Panc1 (cell line): ENCODE measurements around the gene FYCO1.

Experiments
- POLR2AphosphoS5 ChIP-seq: IDR thresholded peaks from 2 replicates; pipeline ENCODE4 v1.6.1; 2012; ENCODE audit warnings: mild to moderate bottlenecking, low read depth, low read length, moderate library complexity
- SIN3A ChIP-seq: IDR thresholded peaks from 2 replicates; pipeline ENCODE4 v1.6.1; 2012; ENCODE audit warnings: low read depth, mild to moderate bottlenecking, low read length, moderate library complexity, borderline replicate concordance; ENCODE audit not compliant: insufficient read depth
- TCF7L2 ChIP-seq: IDR thresholded peaks from 2 replicates; pipeline ENCODE4 v1.6.1; 2011; ENCODE audit warnings: mild to moderate bottlenecking, low read depth, low read length, inconsistent platforms
- TF ChIP-seq, protein P1 (sequence below): fragments of 450-650 bp; IDR thresholded peaks from 2 replicates; pipeline ENCODE4 v1.5.1; 2017; ENCODE audit warnings: mild to moderate bottlenecking

DNA sequence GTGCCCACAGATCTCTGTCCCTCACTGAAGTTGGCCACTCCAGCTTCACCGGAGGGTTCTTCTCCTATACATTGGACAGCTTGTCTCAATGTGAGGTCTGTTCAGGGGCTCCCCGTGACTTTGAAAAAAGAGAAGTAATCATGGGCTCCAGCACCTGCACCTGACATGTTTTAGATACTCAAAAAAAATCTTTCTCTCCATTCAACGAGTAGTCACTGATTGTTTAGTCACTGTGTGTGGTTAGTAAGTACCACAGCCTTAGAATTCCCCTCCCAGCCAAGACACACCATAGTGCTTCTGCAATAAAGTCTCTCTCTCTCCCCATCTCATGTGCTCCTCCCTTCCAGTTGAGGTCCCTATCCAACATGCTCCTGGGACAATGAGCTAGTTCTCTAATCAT lies 90.7 kb downstream of the FYCO1 start:
- TF ChIP-seq, protein P1, sequence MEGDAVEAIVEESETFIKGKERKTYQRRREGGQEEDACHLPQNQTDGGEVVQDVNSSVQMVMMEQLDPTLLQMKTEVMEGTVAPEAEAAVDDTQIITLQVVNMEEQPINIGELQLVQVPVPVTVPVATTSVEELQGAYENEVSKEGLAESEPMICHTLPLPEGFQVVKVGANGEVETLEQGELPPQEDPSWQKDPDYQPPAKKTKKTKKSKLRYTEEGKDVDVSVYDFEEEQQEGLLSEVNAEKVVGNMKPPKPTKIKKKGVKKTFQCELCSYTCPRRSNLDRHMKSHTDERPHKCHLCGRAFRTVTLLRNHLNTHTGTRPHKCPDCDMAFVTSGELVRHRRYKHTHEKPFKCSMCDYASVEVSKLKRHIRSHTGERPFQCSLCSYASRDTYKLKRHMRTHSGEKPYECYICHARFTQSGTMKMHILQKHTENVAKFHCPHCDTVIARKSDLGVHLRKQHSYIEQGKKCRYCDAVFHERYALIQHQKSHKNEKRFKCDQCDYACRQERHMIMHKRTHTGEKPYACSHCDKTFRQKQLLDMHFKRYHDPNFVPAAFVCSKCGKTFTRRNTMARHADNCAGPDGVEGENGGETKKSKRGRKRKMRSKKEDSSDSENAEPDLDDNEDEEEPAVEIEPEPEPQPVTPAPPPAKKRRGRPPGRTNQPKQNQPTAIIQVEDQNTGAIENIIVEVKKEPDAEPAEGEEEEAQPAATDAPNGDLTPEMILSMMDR = no peak
- TF ChIP-seq SIN3A (no peak), POLR2AphosphoS5 (no peak), TCF7L2 (no peak)
